ENCODE measurements around the gene FBXW11. TPM values are rescaled to one million over a fixed set of nuclear protein-coding genes. Genes with fewer than 3 reads are reported as not detected.

Gene FBXW11
- total RNA-seq, 1 experiment from 2014 or later: 52.0 TPM

GRCh38 chr5:171869956-171870355 is 136.5 kb downstream of the FBXW11 start:
- ChIA-PET RAD21 (ENCODE audit: low non-redundant PET in 1 of 2, low total read pairs in 2 of 2, uncharacterized antibody in 2 of 2, unreplicated experiment in 2 of 2) (no interaction called here), CTCF (no interaction called here), POLR2A (no interaction called here)
- H2AFZ ChIP-seq (ENCODE audit: low read depth, low read length, poor library complexity, severe bottlenecking): no peak overlapping the region
- intact Hi-C loops (cut with micrococcal nuclease): no loop called here
- no peaks in the 10 kb centered on the region for H3K27me3 ChIP-seq (ENCODE audit: insufficient read depth, low read length)
- no peak overlapping the region for H3K9ac ChIP-seq (ENCODE audit: low read length)
- H3K27ac ChIP-seq (ENCODE audit: low read depth, low read length): no peak overlapping the region
- TF ChIP-seq MAX (IDR thresholded peaks at IDR 0.05): no peak
- TF ChIP-seq POLR2A (IDR thresholded peaks at IDR 0.05; ENCODE audit: borderline replicate concordance, extremely low read depth, insufficient read depth, insufficient read length): no peak
- TF ChIP-seq ZNF274 (IDR thresholded peaks at IDR 0.05; ENCODE audit: low read depth, low read length): no peak
- no peak for TF ChIP-seq CTCF (IDR thresholded peaks at IDR 0.05 in 2 of 3, conservative IDR thresholded peaks at IDR 0.05 in 1 of 3; ENCODE audit: borderline replicate concordance in 1 of 3, insufficient read depth in 1 of 3, low read depth in 2 of 3, low read length in 2 of 3)
- no peak for TF ChIP-seq EZH2phosphoT487 (IDR thresholded peaks at IDR 0.05; ENCODE audit: borderline replicate concordance)
- TF ChIP-seq SIN3A (IDR thresholded peaks at IDR 0.05; ENCODE audit: low read depth): no peak
- TF ChIP-seq EGR1 (IDR thresholded peaks at IDR 0.05; ENCODE audit: low read depth): no peak
- TF ChIP-seq SP1 (IDR thresholded peaks at IDR 0.05; ENCODE audit: low read depth): no peak
- TF ChIP-seq YY1 (IDR thresholded peaks at IDR 0.05; ENCODE audit: extremely low read depth, insufficient replicate concordance, low read depth, low read length): no peak
- TF ChIP-seq SRF (IDR thresholded peaks at IDR 0.05; ENCODE audit: low read depth): no peak
- no peak for TF ChIP-seq ATF3 (IDR thresholded peaks at IDR 0.05)
- no peak for TF ChIP-seq ELF1 (IDR thresholded peaks at IDR 0.05; ENCODE audit: borderline replicate concordance, low read depth)
- TF ChIP-seq REST (IDR thresholded peaks at IDR 0.05; ENCODE audit: low read depth): no peak
- no peak for TF ChIP-seq TCF7L2 (IDR thresholded peaks at IDR 0.05; ENCODE audit: borderline replicate concordance, extremely low read depth, insufficient read depth, insufficient read length)
- no peak for TF ChIP-seq ZBTB33 (IDR thresholded peaks at IDR 0.05; ENCODE audit: extremely low read depth, insufficient replicate concordance, low read length)
- TF ChIP-seq POLR2AphosphoS5 (IDR thresholded peaks at IDR 0.05; ENCODE audit: low read depth, low read length): no peak
- TF ChIP-seq JUND (IDR thresholded peaks at IDR 0.05): no peak
- no peak for TF ChIP-seq FOSL1 (IDR thresholded peaks at IDR 0.05; ENCODE audit: low read depth)
- no peak for TF ChIP-seq ZFX (IDR thresholded peaks at IDR 0.05)
- no peak for TF ChIP-seq CEBPB (IDR thresholded peaks at IDR 0.05; ENCODE audit: low read depth)
- H3K9me3 ChIP-seq (ENCODE audit: control insufficient read depth in 1 of 2, insufficient read depth in 1 of 2, low read depth in 1 of 2, low read length in 2 of 2): no peaks in the 10 kb centered on the region
- no peak overlapping the region for H3K4me3 ChIP-seq (replicated peaks in 1 of 2; ENCODE audit: low read depth in 1 of 2, low read length in 2 of 2)
- no peak for ATAC-seq
- H3K4me1 ChIP-seq (ENCODE audit: control insufficient read depth in 1 of 2, insufficient read depth in 2 of 2, low read length in 2 of 2): no peaks in the 10 kb centered on the region
- no peaks in the 10 kb centered on the region for H3K79me2 ChIP-seq (ENCODE audit: insufficient read depth, low read length)
- no peak overlapping the region for H3K4me2 ChIP-seq (ENCODE audit: low read length)
- no peaks in the 10 kb centered on the region for H3K9me2 ChIP-seq (ENCODE audit: insufficient read depth)
- H4K20me1 ChIP-seq (ENCODE audit: insufficient read depth): no peaks in the 10 kb centered on the region
- peaks cover 14 to 22% of the 10 kb centered on the region in 2 experiments; a peak in 3 of 4 replicates for H3K36me3 ChIP-seq (ENCODE audit: control insufficient read depth in 1 of 2, insufficient read depth in 2 of 2, low read length in 2 of 2)
- no TSS peak for BruUV-seq (replicated peaks)
- DNase-seq (ENCODE audit: low read depth, low spot score): no peak
